DND-41 (cell line): ENCODE results near the gene CYFIP2.

Source experiments
- EZH2 ChIP-seq: IDR thresholded peaks from 3 replicates; pipeline ENCODE4 v1.6.1; 2012; ENCODE audit warnings: borderline replicate concordance, low read depth, mild to moderate bottlenecking, moderate library complexity, low read length, inconsistent platforms; ENCODE audit not compliant: severe bottlenecking
- TF ChIP-seq, protein P1 (sequence below): IDR thresholded peaks from 2 replicates; pipeline ENCODE4 v1.5.1; 2012; ENCODE audit warnings: borderline replicate concordance, low read length, moderate library complexity, mild to moderate bottlenecking; ENCODE audit not compliant: poor library complexity, severe bottlenecking; ENCODE audit errors: extremely low read depth

DNA sequence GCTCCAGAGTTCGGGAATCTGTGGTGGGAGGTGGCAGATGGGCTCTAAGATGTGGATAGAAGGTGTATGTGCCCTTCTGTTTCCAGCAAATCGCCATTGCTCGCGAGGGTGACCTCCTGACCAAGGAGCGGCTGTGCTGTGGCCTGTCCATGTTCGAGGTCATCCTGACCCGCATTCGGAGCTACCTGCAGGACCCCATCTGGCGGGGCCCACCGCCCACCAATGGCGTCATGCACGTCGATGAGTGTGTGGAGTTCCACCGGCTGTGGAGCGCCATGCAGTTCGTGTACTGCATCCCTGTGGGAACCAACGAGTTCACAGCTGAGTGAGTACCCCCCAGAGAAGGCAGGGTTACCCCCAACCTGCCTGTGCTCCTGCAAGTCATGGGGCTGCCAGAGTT, 123.2 kb downstream of the CYFIP2 start:
- TF ChIP-seq, protein P1, sequence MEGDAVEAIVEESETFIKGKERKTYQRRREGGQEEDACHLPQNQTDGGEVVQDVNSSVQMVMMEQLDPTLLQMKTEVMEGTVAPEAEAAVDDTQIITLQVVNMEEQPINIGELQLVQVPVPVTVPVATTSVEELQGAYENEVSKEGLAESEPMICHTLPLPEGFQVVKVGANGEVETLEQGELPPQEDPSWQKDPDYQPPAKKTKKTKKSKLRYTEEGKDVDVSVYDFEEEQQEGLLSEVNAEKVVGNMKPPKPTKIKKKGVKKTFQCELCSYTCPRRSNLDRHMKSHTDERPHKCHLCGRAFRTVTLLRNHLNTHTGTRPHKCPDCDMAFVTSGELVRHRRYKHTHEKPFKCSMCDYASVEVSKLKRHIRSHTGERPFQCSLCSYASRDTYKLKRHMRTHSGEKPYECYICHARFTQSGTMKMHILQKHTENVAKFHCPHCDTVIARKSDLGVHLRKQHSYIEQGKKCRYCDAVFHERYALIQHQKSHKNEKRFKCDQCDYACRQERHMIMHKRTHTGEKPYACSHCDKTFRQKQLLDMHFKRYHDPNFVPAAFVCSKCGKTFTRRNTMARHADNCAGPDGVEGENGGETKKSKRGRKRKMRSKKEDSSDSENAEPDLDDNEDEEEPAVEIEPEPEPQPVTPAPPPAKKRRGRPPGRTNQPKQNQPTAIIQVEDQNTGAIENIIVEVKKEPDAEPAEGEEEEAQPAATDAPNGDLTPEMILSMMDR = no peak
- no peak for TF ChIP-seq EZH2
